Measurements from ENCODE around the gene RBM23.
"Not testable (repeated sequence)": the region's sequence is repeated elsewhere in the genome, so short reads cannot be mapped to it uniquely, and the experiment has no call there.

Gene RBM23

GRCh38 chr14:22918804-22919600 is at the start of gene RBM23:
RBM23 (minus strand) TSS chr14:22919149.
- DNase-seq: peak; percentile 99

GRCh38 chr14:22966783-22967269 is 47.9 kb upstream of the RBM23 start:
- no peak for DNase-seq

GRCh38 chr14:22965916-22966782 is 47.2 kb upstream of the RBM23 start:
- not testable (repeated sequence) for DNase-seq

GRCh38 chr14:22962061-22962676 is 43.2 kb upstream of the RBM23 start:
- no peak for DNase-seq

GRCh38 chr14:22955702-22956569 is 37.0 kb upstream of the RBM23 start:
- peak; percentile 26 for DNase-seq

GRCh38 chr14:22952418-22952817 is 33.5 kb upstream of the RBM23 start:
- no peak for DNase-seq

GRCh38 chr14:22951795-22952194 is 32.8 kb upstream of the RBM23 start:
- not testable (repeated sequence) for DNase-seq

- no peak for DNase-seq
Observed at GRCh38 chr14:22945642-22946041, 26.7 kb upstream of the RBM23 start.

GRCh38 chr14:22939684-22940083 is 20.7 kb upstream of the RBM23 start:
- DNase-seq: no peak

GRCh38 chr14:22935156-22935555 is 16.2 kb upstream of the RBM23 start:
- no peak for DNase-seq

- no peak for DNase-seq
Observed at GRCh38 chr14:22932146-22932545, 13.2 kb upstream of the RBM23 start.

- no peak for DNase-seq
Observed at GRCh38 chr14:22929961-22930364, 11.0 kb upstream of the RBM23 start.

- DNase-seq: peak; percentile 100
Observed at GRCh38 chr14:22929104-22929960, 10.4 kb upstream of the RBM23 start, which contains the start of gene PRMT5. PRMT5 (minus strand) TSS chr14:22929376; CDS start chr14:22929361, 15 bp downstream.

GRCh38 chr14:22928237-22929103 is 9.5 kb upstream of the RBM23 start:
- no peak for DNase-seq

- no peak for DNase-seq
Observed at GRCh38 chr14:22926316-22926715, 7.4 kb upstream of the RBM23 start.

GRCh38 chr14:22925513-22925912 is 6.6 kb upstream of the RBM23 start:
- DNase-seq: no peak

GRCh38 chr14:22923746-22924145 is 4.8 kb upstream of the RBM23 start:
- no peak for DNase-seq

GRCh38 chr14:22922294-22922693 is 3.3 kb upstream of the RBM23 start:
- DNase-seq: no peak

- DNase-seq: no peak
Observed at GRCh38 chr14:22920697-22921096, 1.7 kb upstream of the RBM23 start.

- DNase-seq: no peak
Observed at GRCh38 chr14:22919601-22919921, 612 bp upstream of the RBM23 start.
